CD4-positive, alpha-beta T cell treated with Interleukin-4 for 1 hour (primary cell): ENCODE measurements around the gene CCDC68.

Experiments
- DNase-seq, 2 donors: peaks; one replicate each; pipeline ENCODE4 v3.0.0-alpha.2; 2020 to 2022

CCDC68 gene

DNA sequence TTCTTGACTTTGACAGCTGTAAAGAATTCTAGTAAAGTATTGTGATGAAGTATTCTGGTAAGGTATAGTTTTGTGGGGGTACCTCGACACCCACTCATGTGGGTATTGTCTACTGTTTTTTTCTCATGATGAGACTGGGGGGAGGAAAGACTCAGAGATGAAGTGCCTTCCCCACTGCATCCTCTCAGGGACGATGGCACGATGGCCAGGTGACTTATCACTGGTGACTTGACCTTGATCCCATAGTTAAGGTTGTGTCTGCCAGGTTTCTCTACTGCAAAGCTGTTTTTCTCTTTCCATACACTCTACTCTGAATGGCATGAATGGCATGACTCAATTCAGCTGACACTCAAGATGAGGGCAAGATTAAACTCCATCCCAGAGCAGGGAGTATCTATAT is 936 bp upstream of the CCDC68 start:
- no peak for DNase-seq

DNA sequence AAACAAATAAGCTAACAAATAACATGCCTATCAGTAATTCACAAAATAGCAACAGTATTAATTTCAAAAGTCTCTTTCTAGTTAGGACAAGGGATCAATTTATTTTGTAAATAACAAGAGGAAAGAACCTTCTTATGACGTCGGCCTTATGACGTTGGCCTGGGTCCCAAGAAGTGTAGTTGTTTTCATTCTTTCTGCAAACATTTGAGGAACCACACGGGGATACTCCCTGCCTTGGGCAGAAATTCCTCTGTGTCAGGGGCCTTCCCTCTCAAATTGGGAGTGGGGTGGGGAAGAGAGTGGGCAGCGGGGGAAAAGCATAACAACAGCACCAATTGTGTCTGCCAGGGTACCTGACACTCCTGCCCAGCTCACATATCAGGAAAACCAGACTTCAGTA is 1.3 kb downstream of the CCDC68 start:
- no peak for DNase-seq

GRCh38 chr18:54957296-54957832 is 1.9 kb downstream of the CCDC68 start:
- no peak for DNase-seq

DNA sequence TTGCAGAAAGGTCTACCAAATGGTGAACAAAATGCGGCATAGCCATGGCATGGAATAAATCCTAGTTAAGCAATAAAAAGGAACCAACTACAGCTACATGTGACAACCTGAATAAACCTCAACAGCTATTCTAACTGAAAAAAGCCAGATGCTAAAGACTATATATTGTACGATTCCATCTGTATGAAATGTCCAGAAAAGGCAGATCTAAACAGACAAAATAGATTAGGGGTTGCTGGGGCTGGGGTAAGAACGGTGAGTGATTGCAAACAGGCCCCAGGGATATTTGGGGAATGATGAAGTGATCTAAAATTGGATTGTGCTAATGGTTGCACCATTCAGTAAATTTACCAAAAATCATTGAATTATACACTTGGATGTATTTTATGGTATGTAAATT is 2.8 kb downstream of the CCDC68 start:
- DNase-seq = no peak

DNA sequence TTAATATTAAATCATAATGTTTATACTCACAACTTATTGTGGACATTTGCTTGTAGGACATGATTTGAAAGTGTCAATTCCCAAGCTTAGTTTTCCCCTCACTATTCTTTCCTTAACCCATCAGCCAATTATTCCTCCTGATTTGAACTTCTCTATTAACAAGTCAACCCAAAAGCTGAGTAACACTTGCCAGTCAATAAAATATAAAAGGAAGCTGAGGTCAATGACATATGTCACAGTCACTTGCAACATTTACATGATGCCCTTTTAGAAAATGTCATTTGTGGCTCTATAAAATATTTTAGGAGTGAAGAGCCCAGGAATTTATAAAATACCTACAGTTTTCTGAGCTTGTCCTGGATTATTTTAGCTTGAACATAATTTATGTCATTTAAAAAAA is 7.2 kb downstream of the CCDC68 start:
- no peak for DNase-seq

GRCh38 chr18:54950221-54950620 is 9.0 kb downstream of the CCDC68 start:
- DNase-seq = peak in 1 of 2 donors; percentile 26

GRCh38 chr18:54949588-54949987 is 9.7 kb downstream of the CCDC68 start:
- no peak for DNase-seq

- no peak for DNase-seq
Measured at GRCh38 chr18:54948350-54948837, 10.9 kb downstream of the CCDC68 start.

- DNase-seq = peak in 1 of 2 donors; percentile 2
Measured at GRCh38 chr18:54947091-54947490, 12.2 kb downstream of the CCDC68 start.

DNA sequence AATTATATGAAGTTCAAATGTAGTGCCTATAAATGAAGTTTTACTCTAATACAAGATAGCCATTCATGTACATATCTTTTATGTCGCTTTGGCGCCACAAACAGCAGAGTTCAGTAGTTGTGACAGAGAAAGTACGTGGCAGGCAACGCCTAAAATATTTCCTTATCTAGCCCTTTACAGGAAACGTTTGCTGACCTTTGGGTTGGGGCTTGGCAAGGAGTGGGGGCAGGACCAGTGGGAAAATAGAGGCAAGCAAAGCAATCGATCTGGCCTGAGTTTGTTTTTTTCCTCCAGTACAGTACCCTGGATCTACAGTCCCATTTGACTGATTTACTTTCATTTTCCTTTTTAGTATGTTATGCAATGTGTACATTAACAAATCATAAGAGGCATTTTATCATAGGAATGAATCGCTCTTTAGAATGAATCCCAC is 13.1 kb downstream of the CCDC68 start:
- peak in 1 of 2 donors; percentile 45 for DNase-seq

DNA sequence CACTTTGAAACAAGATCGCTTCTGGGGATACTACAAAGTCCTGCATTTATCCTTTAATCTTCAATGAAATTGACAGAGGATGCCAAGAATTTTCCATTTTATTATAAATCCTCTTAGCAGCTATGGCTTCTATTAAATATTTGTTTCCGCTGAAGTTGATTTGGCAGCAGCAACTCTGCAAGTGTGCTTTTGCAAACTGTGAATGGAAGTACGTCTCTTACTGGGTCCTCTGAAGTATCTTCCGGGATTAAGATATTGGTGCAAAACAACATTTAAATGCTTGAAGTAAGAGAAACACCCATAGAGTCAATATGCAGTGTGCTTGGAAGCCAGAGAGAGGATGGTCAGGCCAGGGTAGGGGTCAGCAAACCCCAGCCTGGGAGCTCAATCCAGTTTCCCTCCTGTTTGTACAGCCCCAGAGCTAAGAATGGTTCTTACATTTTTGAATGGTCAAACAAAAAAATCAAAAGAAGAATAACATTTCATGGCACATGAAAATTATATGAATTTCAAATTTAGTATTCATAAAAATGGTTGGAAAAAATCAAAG is 13.6 kb downstream of the CCDC68 start:
- DNase-seq = peak in 1 of 2 donors; percentile 2

GRCh38 chr18:54942569-54942968 is 16.7 kb downstream of the CCDC68 start:
- no peak for DNase-seq

GRCh38 chr18:54942144-54942543 is 17.1 kb downstream of the CCDC68 start:
- no peak for DNase-seq

DNA sequence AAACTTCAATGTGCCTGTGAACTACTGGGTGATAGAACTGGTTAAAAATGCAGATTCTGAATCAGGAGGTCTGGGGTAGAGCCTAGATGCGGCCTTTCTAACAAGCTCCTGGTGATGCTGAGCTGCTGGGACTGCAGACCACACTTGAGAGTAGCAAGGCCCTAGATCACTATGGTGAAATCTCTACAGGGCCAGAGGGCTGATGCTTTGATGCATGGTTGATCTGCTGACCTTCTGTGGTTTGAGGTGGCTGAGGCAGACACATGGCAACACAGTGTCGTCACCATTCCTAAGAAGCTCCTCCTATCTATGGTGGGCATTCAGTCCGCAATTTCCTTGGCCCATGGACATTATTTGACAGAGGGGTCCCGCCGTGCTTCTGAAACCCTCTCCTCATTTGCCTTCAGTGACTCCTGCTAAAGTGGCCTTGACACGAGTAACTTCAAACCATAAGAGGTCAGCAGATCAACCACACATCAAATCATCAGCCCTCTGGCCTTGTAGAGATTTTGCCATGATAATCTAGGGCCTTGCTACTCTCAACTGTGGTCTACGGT is 19.8 kb downstream of the CCDC68 start:
- no peak for DNase-seq

GRCh38 chr18:54938506-54938905 is 20.8 kb downstream of the CCDC68 start:
- DNase-seq = no peak

DNA sequence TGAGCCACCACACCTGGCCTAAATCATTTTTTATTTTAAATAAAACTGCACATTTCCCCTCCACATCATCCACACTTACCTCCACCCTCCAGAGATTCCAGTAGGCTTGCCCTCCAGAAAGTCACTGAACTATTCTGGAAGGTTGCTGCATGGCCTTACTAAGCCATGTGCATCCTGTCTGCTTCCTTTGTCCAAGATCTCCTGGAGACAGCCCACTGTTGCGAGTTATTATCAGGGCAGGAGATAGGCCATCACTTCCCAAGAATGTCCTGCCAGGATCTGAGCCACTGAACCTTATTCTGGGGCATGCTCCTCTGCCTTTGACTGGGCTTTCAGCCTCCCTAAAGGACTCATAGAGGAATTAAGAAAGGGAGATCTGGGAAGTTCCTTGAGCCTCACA is 26.8 kb downstream of the CCDC68 start:
- DNase-seq = no peak

DNA sequence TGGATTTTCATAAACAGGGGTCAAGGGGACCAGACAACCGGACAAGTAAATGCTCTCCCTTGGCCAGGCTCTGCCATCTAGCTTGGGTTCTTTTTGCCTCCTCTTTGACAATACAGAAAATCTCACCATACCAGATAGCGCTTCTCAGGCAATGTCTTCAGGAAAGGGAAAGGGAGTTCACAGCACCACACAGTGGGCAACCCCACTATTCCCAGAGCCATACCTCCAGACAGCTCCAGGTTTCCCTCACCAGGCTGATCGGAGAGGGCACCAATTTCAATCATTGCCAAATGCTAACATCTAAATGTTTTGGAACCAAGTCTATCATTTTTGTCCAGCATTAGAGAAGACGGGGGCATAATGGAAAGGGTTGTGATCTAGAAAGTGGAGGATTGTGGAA is 28.1 kb downstream of the CCDC68 start:
- no peak for DNase-seq

GRCh38 chr18:54928236-54928635 is 31.0 kb downstream of the CCDC68 start:
- DNase-seq = no peak

- DNase-seq = no peak
Measured at GRCh38 chr18:54926593-54927325, 32.5 kb downstream of the CCDC68 start.

DNA sequence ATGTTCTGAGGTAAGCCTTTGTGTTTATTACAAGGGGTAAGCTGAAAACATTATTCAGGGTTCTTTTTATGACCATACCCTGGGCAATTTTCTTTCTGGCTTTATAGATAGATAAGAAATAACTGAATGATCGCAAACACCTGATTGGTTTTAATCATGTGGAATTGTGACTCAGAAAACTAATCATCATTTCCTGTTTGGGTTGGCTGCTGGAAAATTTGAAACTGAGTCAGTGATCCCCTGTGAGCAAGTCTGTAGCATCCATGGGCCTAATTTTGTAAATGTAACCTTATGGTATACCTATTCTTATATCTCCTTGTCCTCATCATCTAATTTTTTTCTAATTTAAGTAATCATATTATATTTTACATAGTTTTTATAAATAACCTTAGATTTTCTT is 34.3 kb downstream of the CCDC68 start:
- no peak for DNase-seq

- no peak for DNase-seq
Measured at GRCh38 chr18:54923339-54923956, 35.8 kb downstream of the CCDC68 start.

DNA sequence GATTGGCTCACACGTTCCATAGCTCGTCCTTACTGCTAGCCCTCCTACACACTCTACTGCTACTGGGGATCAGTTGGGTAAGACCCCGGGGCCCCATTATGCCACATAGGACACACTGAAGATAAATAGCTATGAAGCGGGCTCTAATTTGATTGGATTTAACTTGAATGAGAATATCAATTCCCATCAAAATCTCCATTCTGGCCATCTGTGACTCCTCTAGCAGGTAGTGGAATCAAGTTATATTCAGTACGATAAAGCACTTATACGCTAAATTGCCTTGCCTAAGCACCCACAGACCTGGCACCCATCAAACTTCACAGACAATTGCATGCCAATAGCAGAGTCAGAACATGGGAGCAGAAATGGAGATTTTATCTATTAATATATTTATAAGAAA is 39.8 kb downstream of the CCDC68 start:
- no peak for DNase-seq

GRCh38 chr18:54918060-54918459 is 41.2 kb downstream of the CCDC68 start:
- no peak for DNase-seq

DNA sequence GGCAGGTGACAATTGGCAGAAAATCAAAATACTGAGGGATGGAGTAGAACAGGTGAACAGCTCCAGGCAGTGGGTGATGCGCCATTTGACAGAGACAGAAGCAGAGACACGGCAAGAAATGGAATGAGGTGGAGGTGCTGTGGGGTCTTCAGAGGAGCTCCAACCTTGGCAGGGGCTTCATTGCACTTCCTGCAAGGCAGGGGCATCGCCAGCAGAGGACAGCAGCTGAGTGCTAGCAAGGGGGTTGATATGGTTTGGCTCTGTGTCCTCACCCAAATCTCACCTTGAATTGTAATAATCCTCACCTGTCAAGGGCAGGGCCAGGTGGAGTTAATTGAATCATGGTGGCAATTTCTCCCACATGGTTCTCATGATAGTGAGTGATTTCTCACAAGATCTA is 42.8 kb downstream of the CCDC68 start:
- no peak for DNase-seq
